SK-N-SH treated with all-trans-retinoic acid at 6 μM for 48 hours (cell line): ENCODE results near the gene NOSIP.

Experiments
- ATAC-seq: fragments of 200-7000 bp; cut with Tn5 transposase; 3 replicates; pipeline ENCODE4 v1.9.1; 2020; ENCODE audit warnings: mild to moderate bottlenecking, moderate library complexity
- ARNTL ChIP-seq: fragments of 450-650 bp; formaldehyde crosslinking; IDR thresholded peaks from 2 replicates; pipeline ENCODE4 v1.5.0; 2020; ENCODE audit warnings: low read depth, mild to moderate bottlenecking, moderate library complexity, borderline replicate concordance
- BACH2 ChIP-seq: fragments of 250-450 bp; sonication (Bioruptor Pico); IDR thresholded peaks from 2 replicates; pipeline ENCODE4 v1.9.0; 2021; ENCODE audit warnings: mild to moderate bottlenecking, borderline replicate concordance
- CSDC2 ChIP-seq: fragments of 250-450 bp; sonication (Bioruptor Pico); IDR thresholded peaks from 2 replicates; pipeline ENCODE4 v1.5.0; 2020; ENCODE audit warnings: mild to moderate bottlenecking, moderate library complexity
- ESRRG ChIP-seq: fragments of 250-450 bp; sonication (Bioruptor Pico); IDR thresholded peaks from 2 replicates; pipeline ENCODE4 v1.6.1; 2021; ENCODE audit warnings: mild to moderate bottlenecking
- GLIS3 ChIP-seq: fragments of 250-450 bp; sonication (Bioruptor Pico); IDR thresholded peaks from 2 replicates; pipeline ENCODE4 v1.5.0; 2020; ENCODE audit warnings: mild to moderate bottlenecking, moderate library complexity
- ISL1 ChIP-seq: fragments of 250-450 bp; sonication (Bioruptor Pico); IDR thresholded peaks from 2 replicates; pipeline ENCODE4 v2.1.2; 2022; ENCODE audit warnings: mild to moderate bottlenecking, moderate library complexity
- PPARA ChIP-seq: fragments of 250-450 bp; sonication (Bioruptor Pico); IDR thresholded peaks from 2 replicates; pipeline ENCODE4 v1.5.0; 2020; ENCODE audit warnings: mild to moderate bottlenecking, borderline replicate concordance
- RARB ChIP-seq: fragments of 250-450 bp; sonication (Bioruptor Pico); IDR thresholded peaks from 2 replicates; pipeline ENCODE4 v1.8.0; 2021; ENCODE audit warnings: mild to moderate bottlenecking, moderate library complexity
- SNAI2 ChIP-seq: fragments of 250-450 bp; sonication (Bioruptor Pico); IDR thresholded peaks from 2 replicates; pipeline ENCODE4 v1.5.0; 2020; ENCODE audit warnings: mild to moderate bottlenecking, moderate library complexity
- TCF4 ChIP-seq: fragments of 250-450 bp; sonication (Bioruptor Pico); IDR thresholded peaks from 2 replicates; pipeline ENCODE4 v1.8.0; 2021; ENCODE audit warnings: mild to moderate bottlenecking, moderate library complexity, borderline replicate concordance
- TOX ChIP-seq: fragments of 250-450 bp; sonication (Bioruptor Pico); IDR thresholded peaks from 2 replicates; pipeline ENCODE4 v1.8.0; 2021; ENCODE audit warnings: mild to moderate bottlenecking, moderate library complexity, borderline replicate concordance
- ZFP3 ChIP-seq: fragments of 250-450 bp; sonication (Bioruptor Pico); IDR thresholded peaks from 2 replicates; pipeline ENCODE4 v1.5.0; 2020; ENCODE audit warnings: mild to moderate bottlenecking, moderate library complexity
- ZFP30 ChIP-seq: fragments of 450-650 bp; formaldehyde crosslinking; IDR thresholded peaks from 2 replicates; pipeline ENCODE4 v1.5.0; 2022; ENCODE audit warnings: mild to moderate bottlenecking, moderate library complexity
- ZNF565 ChIP-seq: fragments of 450-650 bp; formaldehyde crosslinking; conservative IDR thresholded peaks from 2 replicates; pipeline ENCODE4 v1.5.0; 2020; ENCODE audit warnings: low read depth, mild to moderate bottlenecking, moderate library complexity
- ZNF70 ChIP-seq: fragments of 450-650 bp; formaldehyde crosslinking; IDR thresholded peaks from 2 replicates; pipeline ENCODE4 v1.5.0; 2020; ENCODE audit warnings: mild to moderate bottlenecking, moderate library complexity
- ZNF8 ChIP-seq: fragments of 450-650 bp; formaldehyde crosslinking; IDR thresholded peaks from 2 replicates; pipeline ENCODE4 v1.5.0; 2020; ENCODE audit warnings: mild to moderate bottlenecking, moderate library complexity
- TF ChIP-seq, protein P1 (sequence below): fragments of 250-450 bp; sonication (Bioruptor Pico); IDR thresholded peaks from 2 replicates; pipeline ENCODE4 v1.5.0; 2020; ENCODE audit warnings: mild to moderate bottlenecking, moderate library complexity
- TF ChIP-seq, protein P2 (sequence below): fragments of 250-450 bp; sonication (Bioruptor Pico); IDR thresholded peaks from 2 replicates; pipeline ENCODE4 v1.8.0; 2021; ENCODE audit warnings: low read depth, mild to moderate bottlenecking, moderate library complexity, borderline replicate concordance
- TF ChIP-seq, protein P3 (sequence below): fragments of 250-450 bp; sonication (Bioruptor Pico); IDR thresholded peaks from 2 replicates; pipeline ENCODE4 v1.5.1; 2021; ENCODE audit warnings: mild to moderate bottlenecking, moderate library complexity

NOSIP gene

DNA sequence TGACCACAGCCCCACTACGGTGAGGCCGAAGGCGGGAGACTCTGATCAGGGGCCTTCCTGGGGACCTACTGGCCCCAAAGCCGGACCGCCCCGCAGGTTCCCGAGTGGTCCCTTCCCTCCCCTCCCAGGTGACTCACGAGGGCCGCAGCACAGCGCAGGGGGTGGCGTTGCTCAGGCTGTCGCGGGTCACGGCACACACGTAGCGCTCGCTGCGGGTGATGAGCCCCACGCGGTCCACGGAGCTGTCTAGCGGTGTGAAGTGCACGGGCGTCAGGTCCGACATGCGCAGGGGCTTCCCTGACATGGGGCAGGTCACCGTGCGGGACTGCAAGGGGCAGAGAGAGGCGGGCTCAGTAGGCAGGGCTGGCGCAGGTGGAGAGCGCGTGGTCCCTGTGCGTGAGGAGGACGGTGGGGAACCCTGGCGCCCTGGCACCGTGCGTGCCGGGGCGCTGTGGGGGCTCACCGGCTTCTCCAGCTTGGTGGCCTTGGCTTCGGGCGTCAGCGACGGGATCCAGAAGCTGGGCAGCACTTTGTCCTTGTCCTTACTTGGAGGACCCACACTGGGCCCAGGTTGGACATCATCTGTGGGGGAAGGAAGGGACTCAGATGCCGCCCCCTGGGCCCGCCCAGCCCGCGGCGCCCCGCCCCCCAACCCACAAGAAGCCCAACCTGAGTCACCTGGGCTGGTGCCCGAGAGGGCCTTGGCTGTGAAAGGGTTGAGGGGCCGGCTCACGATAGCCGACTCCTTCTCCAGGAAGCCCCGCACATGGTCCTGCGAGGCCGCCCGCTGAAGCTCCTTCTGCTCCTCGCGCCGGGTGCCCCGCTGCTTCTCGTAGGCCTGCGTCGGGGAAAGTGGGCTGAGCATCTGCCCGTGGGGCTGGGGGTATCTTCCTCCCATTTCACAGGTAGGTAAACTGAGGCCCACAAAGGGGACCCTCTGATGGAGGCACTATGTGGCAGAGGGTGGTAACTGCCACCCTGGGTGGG is 23.7 kb downstream of the NOSIP start:
- no peak for ATAC-seq
- TF ChIP-seq RARB (CRISPR knock-in tag), result no peak
- TF ChIP-seq ESRRG (CRISPR knock-in tag), result no peak
- TF ChIP-seq, protein P1, sequence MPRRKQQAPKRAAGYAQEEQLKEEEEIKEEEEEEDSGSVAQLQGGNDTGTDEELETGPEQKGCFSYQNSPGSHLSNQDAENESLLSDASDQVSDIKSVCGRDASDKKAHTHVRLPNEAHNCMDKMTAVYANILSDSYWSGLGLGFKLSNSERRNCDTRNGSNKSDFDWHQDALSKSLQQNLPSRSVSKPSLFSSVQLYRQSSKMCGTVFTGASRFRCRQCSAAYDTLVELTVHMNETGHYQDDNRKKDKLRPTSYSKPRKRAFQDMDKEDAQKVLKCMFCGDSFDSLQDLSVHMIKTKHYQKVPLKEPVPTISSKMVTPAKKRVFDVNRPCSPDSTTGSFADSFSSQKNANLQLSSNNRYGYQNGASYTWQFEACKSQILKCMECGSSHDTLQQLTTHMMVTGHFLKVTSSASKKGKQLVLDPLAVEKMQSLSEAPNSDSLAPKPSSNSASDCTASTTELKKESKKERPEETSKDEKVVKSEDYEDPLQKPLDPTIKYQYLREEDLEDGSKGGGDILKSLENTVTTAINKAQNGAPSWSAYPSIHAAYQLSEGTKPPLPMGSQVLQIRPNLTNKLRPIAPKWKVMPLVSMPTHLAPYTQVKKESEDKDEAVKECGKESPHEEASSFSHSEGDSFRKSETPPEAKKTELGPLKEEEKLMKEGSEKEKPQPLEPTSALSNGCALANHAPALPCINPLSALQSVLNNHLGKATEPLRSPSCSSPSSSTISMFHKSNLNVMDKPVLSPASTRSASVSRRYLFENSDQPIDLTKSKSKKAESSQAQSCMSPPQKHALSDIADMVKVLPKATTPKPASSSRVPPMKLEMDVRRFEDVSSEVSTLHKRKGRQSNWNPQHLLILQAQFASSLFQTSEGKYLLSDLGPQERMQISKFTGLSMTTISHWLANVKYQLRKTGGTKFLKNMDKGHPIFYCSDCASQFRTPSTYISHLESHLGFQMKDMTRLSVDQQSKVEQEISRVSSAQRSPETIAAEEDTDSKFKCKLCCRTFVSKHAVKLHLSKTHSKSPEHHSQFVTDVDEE (CRISPR knock-in tag), result no peak
- TF ChIP-seq BACH2 (CRISPR knock-in tag), result no peak
- no peak for TF ChIP-seq ZFP3 (CRISPR knock-in tag)
- no peak for TF ChIP-seq CSDC2 (CRISPR knock-in tag)
- TF ChIP-seq, all 23 proteins: peak for 0

DNA sequence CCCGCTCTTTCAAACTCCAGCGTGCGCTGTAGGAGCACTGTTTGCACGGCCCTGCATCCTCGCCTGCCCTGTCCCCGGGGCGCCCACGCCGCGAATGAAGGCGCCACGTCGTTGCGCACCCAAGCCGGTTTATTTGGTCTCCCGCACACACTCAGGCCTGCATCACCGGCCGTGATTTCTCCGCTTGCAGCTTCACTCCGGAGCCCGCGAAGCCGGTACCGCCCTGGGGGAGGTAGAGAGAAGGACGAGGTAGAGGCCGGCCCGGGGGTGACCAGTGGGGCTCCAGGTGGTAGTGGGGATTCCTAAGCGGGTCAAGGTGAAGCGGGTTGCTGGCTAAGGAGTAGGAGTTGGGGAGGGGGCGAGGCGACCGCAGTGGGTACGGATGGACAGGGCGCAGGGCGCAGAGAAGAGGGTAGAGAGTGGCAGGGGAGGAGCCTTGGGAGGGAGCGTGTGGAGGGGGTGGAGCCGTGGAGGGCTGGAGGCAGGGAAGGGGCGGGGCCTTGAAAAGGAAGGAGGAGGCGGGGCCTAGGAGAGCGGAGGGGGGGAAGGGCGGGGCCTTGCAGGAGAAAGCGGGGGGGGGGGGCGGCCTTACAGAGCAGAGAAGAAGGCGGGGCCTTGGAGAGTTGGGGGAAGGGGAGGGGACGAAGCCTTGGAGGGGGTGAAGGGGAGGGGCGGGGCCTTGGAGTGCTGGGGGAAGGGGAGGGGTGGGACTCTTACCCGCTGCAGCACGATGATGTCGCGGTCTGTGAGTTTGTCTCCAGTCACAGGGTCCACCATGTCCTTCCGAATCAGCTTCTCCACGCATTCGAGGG is 24.6 kb downstream of the NOSIP start:
- ATAC-seq, result peak; percentile 63
- TF ChIP-seq ZFP30 (CRISPR knock-in tag) (no peak), BACH2 (CRISPR knock-in tag) (no peak)
- TF ChIP-seq, protein P1 (CRISPR knock-in tag), result no peak

DNA sequence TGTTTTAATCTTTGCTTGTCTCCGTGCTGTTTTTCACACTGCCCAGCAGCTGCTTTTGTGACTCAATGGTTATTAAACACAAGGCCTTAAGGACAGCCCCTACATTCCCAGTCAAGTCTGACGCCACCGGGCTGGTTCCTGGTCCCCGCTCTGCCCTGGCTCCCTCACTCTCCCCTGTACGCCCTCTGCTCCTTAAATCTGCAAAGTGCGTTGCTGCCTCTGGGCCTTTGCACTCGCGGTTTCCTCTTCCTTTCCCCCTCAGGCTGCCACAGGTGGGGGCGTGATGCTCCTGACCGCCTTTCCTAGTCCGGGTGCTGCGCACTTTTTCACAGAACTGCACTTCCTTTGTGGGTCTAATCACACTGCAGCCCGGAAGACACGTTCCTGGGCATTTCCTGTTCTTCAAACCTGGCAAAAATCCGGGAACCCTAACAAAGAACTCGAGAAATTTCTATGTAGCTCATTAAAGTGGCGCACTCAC is 25.6 kb downstream of the NOSIP start:
- TF ChIP-seq TOX (no peak), GLIS3 (no peak)
- no peak for ATAC-seq

DNA sequence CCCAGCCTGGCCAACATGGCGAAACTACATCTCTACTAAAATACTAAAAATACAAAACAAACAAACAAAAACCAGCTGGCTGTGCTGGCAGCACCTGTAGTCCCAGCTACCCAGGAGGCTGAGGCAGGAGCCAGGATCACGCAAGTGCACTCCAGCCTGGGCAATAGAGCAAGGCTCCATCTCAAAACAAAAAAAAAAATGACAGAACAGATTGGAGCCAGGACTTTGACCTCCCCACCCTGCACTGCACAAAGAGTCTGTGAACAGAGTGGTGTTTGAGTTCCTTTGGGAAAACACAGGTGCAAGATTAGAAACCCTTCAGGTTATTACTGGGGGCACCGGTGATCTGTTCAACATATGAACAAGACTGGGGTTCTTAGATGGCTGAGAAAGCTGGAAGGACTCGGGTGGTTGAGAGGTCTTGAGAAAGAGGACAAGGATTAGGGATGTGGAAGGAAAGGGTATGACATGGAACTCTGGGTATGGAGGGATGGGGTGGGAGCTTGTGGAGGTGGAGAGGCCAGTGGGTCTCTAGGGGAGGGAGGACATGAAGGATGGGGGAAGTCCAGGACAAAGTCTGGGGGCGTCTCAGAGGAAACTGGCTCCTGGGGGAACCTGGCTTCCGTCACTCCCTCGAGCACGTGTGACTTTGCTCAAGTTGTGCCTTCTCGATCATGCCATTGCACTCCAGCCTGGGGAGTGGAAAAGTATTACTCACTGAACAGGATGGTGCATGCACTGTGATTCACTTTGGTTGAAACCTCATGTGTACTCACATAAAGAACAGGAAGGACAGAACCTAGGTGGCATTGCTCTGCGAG is 26.7 kb downstream of the NOSIP start:
- no peak for ATAC-seq
- TF ChIP-seq, protein P2, sequence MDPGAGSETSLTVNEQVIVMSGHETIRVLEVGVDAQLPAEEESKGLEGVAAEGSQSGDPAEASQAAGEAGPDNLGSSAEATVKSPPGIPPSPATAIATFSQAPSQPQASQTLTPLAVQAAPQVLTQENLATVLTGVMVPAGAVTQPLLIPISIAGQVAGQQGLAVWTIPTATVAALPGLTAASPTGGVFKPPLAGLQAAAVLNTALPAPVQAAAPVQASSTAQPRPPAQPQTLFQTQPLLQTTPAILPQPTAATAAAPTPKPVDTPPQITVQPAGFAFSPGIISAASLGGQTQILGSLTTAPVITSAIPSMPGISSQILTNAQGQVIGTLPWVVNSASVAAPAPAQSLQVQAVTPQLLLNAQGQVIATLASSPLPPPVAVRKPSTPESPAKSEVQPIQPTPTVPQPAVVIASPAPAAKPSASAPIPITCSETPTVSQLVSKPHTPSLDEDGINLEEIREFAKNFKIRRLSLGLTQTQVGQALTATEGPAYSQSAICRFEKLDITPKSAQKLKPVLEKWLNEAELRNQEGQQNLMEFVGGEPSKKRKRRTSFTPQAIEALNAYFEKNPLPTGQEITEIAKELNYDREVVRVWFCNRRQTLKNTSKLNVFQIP (CRISPR knock-in tag), result no peak
- TF ChIP-seq PPARA (CRISPR knock-in tag) (no peak), TCF4 (CRISPR knock-in tag) (no peak), BACH2 (CRISPR knock-in tag) (no peak), SNAI2 (CRISPR knock-in tag) (no peak), ZNF8 (CRISPR knock-in tag) (no peak), GLIS3 (no peak), TOX (no peak), ISL1 (no peak), ZNF70 (CRISPR knock-in tag) (no peak), ARNTL (CRISPR knock-in tag) (no peak), ZFP30 (CRISPR knock-in tag) (no peak), ZNF565 (CRISPR knock-in tag) (no peak)
- TF ChIP-seq, protein P3, sequence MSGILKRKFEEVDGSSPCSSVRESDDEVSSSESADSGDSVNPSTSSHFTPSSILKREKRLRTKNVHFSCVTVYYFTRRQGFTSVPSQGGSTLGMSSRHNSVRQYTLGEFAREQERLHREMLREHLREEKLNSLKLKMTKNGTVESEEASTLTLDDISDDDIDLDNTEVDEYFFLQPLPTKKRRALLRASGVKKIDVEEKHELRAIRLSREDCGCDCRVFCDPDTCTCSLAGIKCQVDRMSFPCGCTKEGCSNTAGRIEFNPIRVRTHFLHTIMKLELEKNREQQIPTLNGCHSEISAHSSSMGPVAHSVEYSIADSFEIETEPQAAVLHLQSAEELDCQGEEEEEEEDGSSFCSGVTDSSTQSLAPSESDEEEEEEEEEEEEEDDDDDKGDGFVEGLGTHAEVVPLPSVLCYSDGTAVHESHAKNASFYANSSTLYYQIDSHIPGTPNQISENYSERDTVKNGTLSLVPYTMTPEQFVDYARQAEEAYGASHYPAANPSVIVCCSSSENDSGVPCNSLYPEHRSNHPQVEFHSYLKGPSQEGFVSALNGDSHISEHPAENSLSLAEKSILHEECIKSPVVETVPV (CRISPR knock-in tag), result no peak
- TF ChIP-seq, protein P1 (CRISPR knock-in tag), result no peak
